K562 (cell line): ENCODE data around the gene CIAO2A. TPM values are rescaled to one million over a fixed set of nuclear protein-coding genes. Genes with fewer than 3 reads are reported as not detected.

Experiments
- CHD1 ChIP-seq: fragments of 200-600 bp; sonication (generic); IDR thresholded peaks from one replicate; pipeline ENCODE4 v1.6.1; 2012; ENCODE audit warnings: mild to moderate bottlenecking, moderate library complexity, low read length, inconsistent platforms
- CHD2 ChIP-seq: IDR thresholded peaks from 2 replicates; pipeline ENCODE4 v1.6.1; 2011; ENCODE audit warnings: low read depth, low read length
- DLX4 ChIP-seq: fragments of 250-450 bp; sonication (Bioruptor Pico); IDR thresholded peaks from 2 replicates; pipeline ENCODE4 v1.6.1; 2021; ENCODE audit warnings: mild to moderate bottlenecking
- ETV6 ChIP-seq, 3 experiments: fragments of 150-350 bp in 1 of 3; sonication (generic) in 1 of 3; formaldehyde crosslinking in 1 of 3; IDR thresholded peaks; 2 replicates each; pipeline versions ENCODE4 v1.6.1 to v1.8.0; 2014 to 2022; ENCODE audit warnings: borderline replicate concordance in 2 of 3, low read depth in 2 of 3, antibody characterized with exemption in 1 of 3, low read length in 1 of 3, mild to moderate bottlenecking in 1 of 3, missing genetic modification reagents in 1 of 3
- FOXK1 ChIP-seq: sonication (generic); formaldehyde crosslinking; IDR thresholded peaks from 2 replicates; pipeline ENCODE4 v1.8.0; 2022; ENCODE audit warnings: missing genetic modification reagents, mild to moderate bottlenecking, borderline replicate concordance
- HCFC1 ChIP-seq: IDR thresholded peaks from 2 replicates; pipeline ENCODE4 v1.6.1; 2012; ENCODE audit warnings: low read depth, low read length, improper control_type of control experiment
- HDAC8 ChIP-seq: fragments of 450-650 bp; IDR thresholded peaks from 2 replicates; pipeline ENCODE4 v1.6.1; 2016; ENCODE audit warnings: mild to moderate bottlenecking, missing genetic modification characterization, moderate library complexity, missing compliant biosample characterization
- IRF2 ChIP-seq: sonication (generic); formaldehyde crosslinking; IDR thresholded peaks from 2 replicates; pipeline ENCODE4 v1.8.1; 2022; ENCODE audit warnings: mild to moderate bottlenecking, missing genetic modification reagents
- KAT7 ChIP-seq: sonication (generic); formaldehyde crosslinking; IDR thresholded peaks from 2 replicates; pipeline ENCODE4 v1.8.0; 2022; ENCODE audit warnings: missing genetic modification reagents, mild to moderate bottlenecking, borderline replicate concordance
- MEIS2 ChIP-seq: fragments of 450-650 bp; IDR thresholded peaks from 2 replicates; pipeline ENCODE4 v1.6.1; 2014; ENCODE audit warnings: mild to moderate bottlenecking; ENCODE audit not compliant: partially characterized antibody
- MXI1 ChIP-seq: IDR thresholded peaks from 2 replicates; pipeline ENCODE4 v1.6.1; 2011; ENCODE audit warnings: low read depth, mild to moderate bottlenecking, improper control_type of control experiment, low read length
- POLR2AphosphoS2 ChIP-seq: IDR thresholded peaks from 2 replicates; pipeline ENCODE4 v1.6.1; 2012; ENCODE audit warnings: low read length, improper control_type of control experiment
- PPARD ChIP-seq: fragments of 250-450 bp; sonication (Bioruptor Pico); IDR thresholded peaks from 2 replicates; pipeline ENCODE4 v1.8.0; 2022; ENCODE audit warnings: inconsistent platforms, mild to moderate bottlenecking, moderate library complexity
- SIRT6 ChIP-seq: IDR thresholded peaks from one replicate; pipeline ENCODE4 v1.6.1; 2012; ENCODE audit warnings: low read depth, mild to moderate bottlenecking, control low read depth, inconsistent platforms, low read length, moderate library complexity
- SMARCE1 ChIP-seq: fragments of 450-650 bp; IDR thresholded peaks from 2 replicates; pipeline ENCODE4 v1.7.1; 2016; ENCODE audit warnings: mild to moderate bottlenecking
- TAF9B ChIP-seq: fragments of 450-650 bp; IDR thresholded peaks from 2 replicates; pipeline ENCODE4 v1.6.1; 2018; ENCODE audit warnings: mild to moderate bottlenecking; ENCODE audit not compliant: partially characterized antibody
- TCF7 ChIP-seq: sonication (generic); IDR thresholded peaks from 2 replicates; pipeline ENCODE4 v1.6.1; 2016; ENCODE audit warnings: antibody characterized with exemption, borderline replicate concordance
- XRCC3 ChIP-seq: fragments of 450-650 bp; IDR thresholded peaks from 2 replicates; pipeline ENCODE4 v1.6.1; 2017; ENCODE audit warnings: mild to moderate bottlenecking, moderate library complexity
- ZBTB11 ChIP-seq, 3 experiments: fragments of 200-800 bp in 1 of 3; fragments of 250-450 bp in 1 of 3; fragments of 450-650 bp in 1 of 3; sonication (Bioruptor Pico) in 1 of 3; sonication (Bioruptor generic) in 1 of 3; formaldehyde crosslinking in 1 of 3; IDR thresholded peaks; 2 replicates each; pipeline versions ENCODE4 v1.6.1 to v1.8.0; 2016 to 2022; ENCODE audit warnings: mild to moderate bottlenecking in 2 of 3, missing genetic modification characterization in 2 of 3, missing compliant biosample characterization in 1 of 3, moderate library complexity in 1 of 3
- ZNF134 ChIP-seq: fragments of 250-450 bp; sonication (Bioruptor Pico); conservative IDR thresholded peaks from 2 replicates; pipeline ENCODE4 v1.4.0; 2020
- ZNF589 ChIP-seq: fragments of 200-800 bp; sonication (Bioruptor generic); IDR thresholded peaks from 2 replicates; pipeline ENCODE4 v1.6.1; 2016; ENCODE audit warnings: low read depth, missing genetic modification characterization, missing compliant biosample characterization
- ZSCAN29 ChIP-seq: fragments of 450-650 bp; IDR thresholded peaks from 2 replicates; pipeline ENCODE4 v1.6.1; 2017
- polyA plus RNA-seq, 8 experiments: library from polyadenylated mRNA; depleted of rRNA in 4 of 8; stranded (reverse) in 5 of 8; unstranded in 3 of 8; fragments of >200 nt; fragmentation: Nextera tagmentation in 2 of 8; fragmentation: Illumina TruSeq in 1 of 8; extraction: Ambion mirVana in 2 of 8; extraction: Trizol in 1 of 8; gene quantifications; 2 replicates each; pipeline versions ENCODE4 v1.2.1 to v1.2.3, GENCODE V29; 2011 to 2014; ENCODE audit warnings: inconsistent platforms in 1 of 8, missing spikeins in 1 of 8
- total RNA-seq, 7 experiments: library from RNA; depleted of rRNA in 6 of 7; stranded (reverse); fragments of >200 nt in 6 of 7; fragmentation: Illumina TruSeq in 2 of 7; extraction: Trizol in 2 of 7; gene quantifications; 2 replicates each; pipeline versions ENCODE4 v1.2.1 to v1.2.3, GENCODE V29; 2011 to 2021; ENCODE audit warnings: low replicate concordance in 1 of 7
- TF ChIP-seq, protein P1 (sequence below): fragments of 450-650 bp; IDR thresholded peaks from one replicate; pipeline ENCODE4 v1.6.1; 2018; ENCODE audit warnings: mild to moderate bottlenecking, moderate library complexity; ENCODE audit not compliant: partially characterized antibody

CIAO2A gene
- total and polyA plus RNA-seq, 9 of the 15 experiments (the other 6 are each of a cell fraction or from before 2014, with no cell fraction given), result 161 to 429 (median 313) TPM

- peak; percentile 43 for TF ChIP-seq MEIS2
- peak; percentile 21 to 24; a peak in 1 of 4 replicates for TF ChIP-seq ETV6 (IDR thresholded peaks at IDR 0.05; ENCODE audit: borderline replicate concordance in 1 of 2, low read depth in 2 of 2, low read length in 1 of 2)
- no peak for TF ChIP-seq ETV6 (CRISPR knock-in tag; IDR thresholded peaks at IDR 0.05; ENCODE audit: borderline replicate concordance)
- TF ChIP-seq, protein P1, sequence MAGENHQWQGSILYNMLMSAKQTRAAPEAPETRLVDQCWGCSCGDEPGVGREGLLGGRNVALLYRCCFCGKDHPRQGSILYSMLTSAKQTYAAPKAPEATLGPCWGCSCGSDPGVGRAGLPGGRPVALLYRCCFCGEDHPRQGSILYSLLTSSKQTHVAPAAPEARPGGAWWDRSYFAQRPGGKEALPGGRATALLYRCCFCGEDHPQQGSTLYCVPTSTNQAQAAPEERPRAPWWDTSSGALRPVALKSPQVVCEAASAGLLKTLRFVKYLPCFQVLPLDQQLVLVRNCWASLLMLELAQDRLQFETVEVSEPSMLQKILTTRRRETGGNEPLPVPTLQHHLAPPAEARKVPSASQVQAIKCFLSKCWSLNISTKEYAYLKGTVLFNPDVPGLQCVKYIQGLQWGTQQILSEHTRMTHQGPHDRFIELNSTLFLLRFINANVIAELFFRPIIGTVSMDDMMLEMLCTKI, result no peak
- TF ChIP-seq ZNF589 (CRISPR knock-in tag), result no peak
- no peak for TF ChIP-seq XRCC3
- peak; percentile 93 for TF ChIP-seq TAF9B
- no peak; the same call in 1 of the 2 replicates for TF ChIP-seq TCF7
- TF ChIP-seq POLR2AphosphoS2, result peak; percentile 77; the same call in 1 of the 2 replicates
- TF ChIP-seq KAT7 (CRISPR knock-in tag), result 0 out of 2 replicates have a peak, but pooled peaks have one; percentile 86
- TF ChIP-seq CHD1, result peak; percentile 66
- peak; percentile 64 for TF ChIP-seq SMARCE1
- TF ChIP-seq HDAC8 (tag), result peak; percentile 23; the same call in 1 of the 2 replicates
- no peak for TF ChIP-seq IRF2 (CRISPR knock-in tag)
- 0 out of 2 replicates have a peak, but pooled peaks have one; percentile 21 for TF ChIP-seq CHD2
- no peak for TF ChIP-seq MXI1
- no peak for TF ChIP-seq DLX4 (CRISPR knock-in tag)
- peak in 1 of 3 experiments; percentile 65; a peak in 2 of 6 replicates for TF ChIP-seq ZBTB11 (CRISPR knock-in tag; IDR thresholded peaks at IDR 0.05)
- TF ChIP-seq ZNF134 (CRISPR knock-in tag), result no peak
- TF ChIP-seq SIRT6, result no peak
- no peak for TF ChIP-seq PPARD (CRISPR knock-in tag)
- TF ChIP-seq FOXK1, result peak; percentile 77; the same call in 1 of the 2 replicates
- 0 out of 2 replicates have a peak, but pooled peaks have one; percentile 20 for TF ChIP-seq ZSCAN29
- peak; percentile 82 for TF ChIP-seq HCFC1
These were observed 2.4 kb upstream of the CIAO2A start, which contains the start of gene SNX1 (continued) for GRCh38 chr15:64095795-64096667.
